Measurements from ENCODE around the gene PCTP. TPM values are rescaled to one million over a fixed set of nuclear protein-coding genes. Genes with fewer than 3 reads are reported as not detected.

The PCTP gene
- total RNA-seq, 1 experiment from 2014 or later, result 17.1 TPM

GRCh38 chr17:55774846-55775271 is 24.0 kb downstream of the PCTP start:
- no CpG with 5 or more reads among the region's 7 CpGs for WGBS (ENCODE audit: extremely low coverage, insufficient read length, low lambda C conversion rate)
- no peak for TF ChIP-seq CTCF (conservative IDR thresholded peaks at IDR 0.05)
- H3K4me2 ChIP-seq (ENCODE audit: insufficient read depth, insufficient read length, low read length), result no peak overlapping the region
- Mint-ChIP-seq H3K4me3 (no peak overlapping the region), H3K27me3 (ENCODE audit: low read depth) (no peaks in the 10 kb centered on the region), H3K9me3 (no peaks in the 10 kb centered on the region), H3K4me1 (peaks cover 3 to 4% of the 10 kb centered on the region in 2 experiments; a peak in 1 of 4 replicates), H3K36me3 (ENCODE audit: insufficient read depth in 1 of 3, low read depth in 3 of 3) (peaks cover 0 to 22% (median 19%) of the 10 kb centered on the region in 3 experiments; a peak in 6 of 7 replicates), H3K27ac (peak overlapping the region in 1 of 3 experiments; percentile 56; a peak in 1 of 7 replicates)
- H3K4me1 ChIP-seq (ENCODE audit: insufficient read depth, low read length), result no peaks in the 10 kb centered on the region
- H3K79me1 ChIP-seq (ENCODE audit: insufficient read depth, low read depth, low read length, poor library complexity, severe bottlenecking), result no peaks in the 10 kb centered on the region
- H3K27ac ChIP-seq (ENCODE audit: insufficient read length, low read depth, low read length), result no peak overlapping the region
- no peaks in the 10 kb centered on the region for H3K79me2 ChIP-seq (ENCODE audit: insufficient read depth, low read length)
- no peak overlapping the region for H3K23ac ChIP-seq (ENCODE audit: insufficient read length, low read depth, low read length)
- no peak overlapping the region for H2BK12ac ChIP-seq (ENCODE audit: insufficient read length, low read depth, low read length)
- H3K14ac ChIP-seq (ENCODE audit: insufficient read depth, low read length), result no peak overlapping the region
- no peaks in the 10 kb centered on the region for H3K23me2 ChIP-seq (ENCODE audit: insufficient read length, low read depth, low read length, poor library complexity, severe bottlenecking)
- H2BK120ac ChIP-seq (ENCODE audit: low read depth, low read length, poor library complexity, severe bottlenecking), result no peak overlapping the region
- no peak overlapping the region for H3K18ac ChIP-seq (ENCODE audit: insufficient read length, low read depth, low read length)
- no peaks in the 10 kb centered on the region for H3K27me3 ChIP-seq (ENCODE audit: insufficient read depth, low read length)
- no peak overlapping the region for H3T11ph ChIP-seq (ENCODE audit: low read length)
- no peak overlapping the region for H2BK20ac ChIP-seq (ENCODE audit: low read depth, low read length, poor library complexity, severe bottlenecking)
- no peak overlapping the region for H3K56ac ChIP-seq (ENCODE audit: insufficient read length, low read depth, low read length)
- no peak overlapping the region for H4K8ac ChIP-seq (replicated peaks; ENCODE audit: insufficient read length, low read depth, low read length)
- H2AK5ac ChIP-seq (ENCODE audit: insufficient read length, low read length), result no peak overlapping the region
- H2BK15ac ChIP-seq (ENCODE audit: low read depth, low read length), result no peak overlapping the region
- H4K20me1 ChIP-seq (ENCODE audit: control insufficient read depth, insufficient read depth, insufficient read length), result no peaks in the 10 kb centered on the region
- H4K5ac ChIP-seq (ENCODE audit: insufficient read length, low read depth, low read length), result no peak overlapping the region
- no peak overlapping the region for H4K91ac ChIP-seq (ENCODE audit: insufficient read length, low read depth, low read length)
- no peak overlapping the region for H2BK5ac ChIP-seq (ENCODE audit: insufficient read length, low read length)
- H3K9me3 ChIP-seq (ENCODE audit: control insufficient read depth, low read depth, low read length), result no peaks in the 10 kb centered on the region
- H3K9ac ChIP-seq (ENCODE audit: extremely low read depth, insufficient read length, low read length), result no peak overlapping the region
- no peak for DNase-seq
- H3K4ac ChIP-seq (ENCODE audit: low read depth, low read length), result no peak overlapping the region
- H2AFZ ChIP-seq (ENCODE audit: low read length), result no peak overlapping the region
